ENCODE data around the gene HLA-DOA. TPM values are rescaled to one million over a fixed set of nuclear protein-coding genes. Genes with fewer than 3 reads are reported as not detected.

Gene HLA-DOA
- total and polyA plus RNA-seq, 10 of the 15 experiments (the other 5 are each of a cell fraction or from before 2014, with no cell fraction given) = 8.8 to 108 (median 58.3) TPM

DNA sequence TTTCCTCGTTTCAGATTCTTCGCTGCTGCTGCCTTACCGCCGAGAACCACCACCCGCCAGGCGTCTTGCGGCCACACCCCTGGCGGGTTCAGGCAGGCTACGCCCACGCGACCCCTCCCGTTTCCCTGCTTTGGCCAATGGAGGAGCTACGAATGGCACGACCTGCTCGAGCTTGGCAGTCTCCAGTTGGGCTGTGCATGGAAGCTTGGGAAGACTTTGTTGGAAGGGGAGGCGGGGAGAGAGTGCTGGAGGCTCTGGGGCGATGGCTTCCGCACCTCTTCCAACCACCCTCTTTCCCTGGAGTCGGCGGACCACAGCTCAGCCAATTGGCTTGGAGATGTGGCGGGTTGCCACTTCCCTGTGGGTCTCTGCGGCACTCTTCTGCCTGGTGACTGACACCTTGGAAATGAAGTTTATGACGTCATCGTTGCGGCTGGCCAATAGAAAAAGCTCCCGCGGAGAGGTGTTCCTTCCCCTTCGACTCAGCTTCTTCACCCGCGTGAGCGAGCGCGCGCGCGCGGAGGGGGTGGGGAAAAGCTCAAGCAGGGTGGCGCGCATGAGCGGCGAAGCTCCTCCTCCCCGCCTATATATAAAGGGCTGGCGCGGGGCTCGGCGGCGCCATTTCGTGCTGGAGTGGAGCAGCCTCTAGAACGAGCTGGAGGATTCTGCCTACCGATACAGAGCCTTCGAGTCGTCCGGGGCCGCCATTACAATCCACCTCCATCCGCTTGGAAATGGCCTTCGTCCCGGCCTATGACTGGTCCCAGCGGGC is 37.6 kb downstream of the HLA-DOA start (continued):
- TF ChIP-seq, protein P1, sequence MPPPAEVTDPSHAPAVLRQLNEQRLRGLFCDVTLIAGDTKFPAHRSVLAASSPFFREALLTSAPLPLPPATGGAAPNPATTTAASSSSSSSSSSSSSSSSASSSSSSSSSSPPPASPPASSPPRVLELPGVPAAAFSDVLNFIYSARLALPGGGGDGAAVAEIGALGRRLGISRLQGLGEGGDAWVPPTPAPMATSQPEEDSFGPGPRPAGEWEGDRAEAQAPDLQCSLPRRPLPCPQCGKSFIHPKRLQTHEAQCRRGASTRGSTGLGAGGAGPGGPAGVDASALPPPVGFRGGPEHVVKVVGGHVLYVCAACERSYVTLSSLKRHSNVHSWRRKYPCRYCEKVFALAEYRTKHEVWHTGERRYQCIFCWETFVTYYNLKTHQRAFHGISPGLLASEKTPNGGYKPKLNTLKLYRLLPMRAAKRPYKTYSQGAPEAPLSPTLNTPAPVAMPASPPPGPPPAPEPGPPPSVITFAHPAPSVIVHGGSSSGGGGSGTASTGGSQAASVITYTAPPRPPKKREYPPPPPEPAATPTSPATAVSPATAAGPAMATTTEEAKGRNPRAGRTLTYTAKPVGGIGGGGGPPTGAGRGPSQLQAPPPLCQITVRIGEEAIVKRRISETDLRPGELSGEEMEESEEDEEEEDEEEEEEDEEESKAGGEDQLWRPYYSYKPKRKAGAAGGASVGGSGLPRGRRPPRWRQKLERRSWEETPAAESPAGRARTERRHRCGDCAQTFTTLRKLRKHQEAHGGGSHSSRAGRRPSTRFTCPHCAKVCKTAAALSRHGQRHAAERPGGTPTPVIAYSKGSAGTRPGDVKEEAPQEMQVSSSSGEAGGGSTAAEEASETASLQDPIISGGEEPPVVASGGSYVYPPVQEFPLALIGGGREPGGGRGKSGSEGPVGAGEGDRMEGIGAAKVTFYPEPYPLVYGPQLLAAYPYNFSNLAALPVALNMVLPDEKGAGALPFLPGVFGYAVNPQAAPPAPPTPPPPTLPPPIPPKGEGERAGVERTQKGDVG (CRISPR knock-in tag; IDR thresholded peaks at IDR 0.05) = peak; percentile 93
- TF ChIP-seq ZNF384 (IDR thresholded peaks at IDR 0.05; ENCODE audit: borderline replicate concordance, low read depth, low read length) (no peak), BACH1 (IDR thresholded peaks at IDR 0.05; ENCODE audit: borderline replicate concordance) (peak; percentile 96), ATF7 (IDR thresholded peaks at IDR 0.05; ENCODE audit: low read depth) (peak; percentile 100), SMC3 (IDR thresholded peaks at IDR 0.05; ENCODE audit: borderline replicate concordance, low read length) (0 out of 2 replicates have a peak, but pooled peaks have one; percentile 22), ZBED1 (IDR thresholded peaks at IDR 0.05; ENCODE audit: borderline replicate concordance) (peak; percentile 98), SUZ12 (IDR thresholded peaks at IDR 0.05; ENCODE audit: unreplicated experiment) (no peak)
- TF ChIP-seq, protein P2, sequence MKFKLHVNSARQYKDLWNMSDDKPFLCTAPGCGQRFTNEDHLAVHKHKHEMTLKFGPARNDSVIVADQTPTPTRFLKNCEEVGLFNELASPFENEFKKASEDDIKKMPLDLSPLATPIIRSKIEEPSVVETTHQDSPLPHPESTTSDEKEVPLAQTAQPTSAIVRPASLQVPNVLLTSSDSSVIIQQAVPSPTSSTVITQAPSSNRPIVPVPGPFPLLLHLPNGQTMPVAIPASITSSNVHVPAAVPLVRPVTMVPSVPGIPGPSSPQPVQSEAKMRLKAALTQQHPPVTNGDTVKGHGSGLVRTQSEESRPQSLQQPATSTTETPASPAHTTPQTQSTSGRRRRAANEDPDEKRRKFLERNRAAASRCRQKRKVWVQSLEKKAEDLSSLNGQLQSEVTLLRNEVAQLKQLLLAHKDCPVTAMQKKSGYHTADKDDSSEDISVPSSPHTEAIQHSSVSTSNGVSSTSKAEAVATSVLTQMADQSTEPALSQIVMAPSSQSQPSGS (IDR thresholded peaks at IDR 0.05; ENCODE audit: low read length) = no peak
- TF ChIP-seq, protein P3, sequence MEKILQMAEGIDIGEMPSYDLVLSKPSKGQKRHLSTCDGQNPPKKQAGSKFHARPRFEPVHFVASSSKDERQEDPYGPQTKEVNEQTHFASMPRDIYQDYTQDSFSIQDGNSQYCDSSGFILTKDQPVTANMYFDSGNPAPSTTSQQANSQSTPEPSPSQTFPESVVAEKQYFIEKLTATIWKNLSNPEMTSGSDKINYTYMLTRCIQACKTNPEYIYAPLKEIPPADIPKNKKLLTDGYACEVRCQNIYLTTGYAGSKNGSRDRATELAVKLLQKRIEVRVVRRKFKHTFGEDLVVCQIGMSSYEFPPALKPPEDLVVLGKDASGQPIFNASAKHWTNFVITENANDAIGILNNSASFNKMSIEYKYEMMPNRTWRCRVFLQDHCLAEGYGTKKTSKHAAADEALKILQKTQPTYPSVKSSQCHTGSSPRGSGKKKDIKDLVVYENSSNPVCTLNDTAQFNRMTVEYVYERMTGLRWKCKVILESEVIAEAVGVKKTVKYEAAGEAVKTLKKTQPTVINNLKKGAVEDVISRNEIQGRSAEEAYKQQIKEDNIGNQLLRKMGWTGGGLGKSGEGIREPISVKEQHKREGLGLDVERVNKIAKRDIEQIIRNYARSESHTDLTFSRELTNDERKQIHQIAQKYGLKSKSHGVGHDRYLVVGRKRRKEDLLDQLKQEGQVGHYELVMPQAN (conservative IDR thresholded peaks at IDR 0.05) = no peak
- TF ChIP-seq, protein P4, sequence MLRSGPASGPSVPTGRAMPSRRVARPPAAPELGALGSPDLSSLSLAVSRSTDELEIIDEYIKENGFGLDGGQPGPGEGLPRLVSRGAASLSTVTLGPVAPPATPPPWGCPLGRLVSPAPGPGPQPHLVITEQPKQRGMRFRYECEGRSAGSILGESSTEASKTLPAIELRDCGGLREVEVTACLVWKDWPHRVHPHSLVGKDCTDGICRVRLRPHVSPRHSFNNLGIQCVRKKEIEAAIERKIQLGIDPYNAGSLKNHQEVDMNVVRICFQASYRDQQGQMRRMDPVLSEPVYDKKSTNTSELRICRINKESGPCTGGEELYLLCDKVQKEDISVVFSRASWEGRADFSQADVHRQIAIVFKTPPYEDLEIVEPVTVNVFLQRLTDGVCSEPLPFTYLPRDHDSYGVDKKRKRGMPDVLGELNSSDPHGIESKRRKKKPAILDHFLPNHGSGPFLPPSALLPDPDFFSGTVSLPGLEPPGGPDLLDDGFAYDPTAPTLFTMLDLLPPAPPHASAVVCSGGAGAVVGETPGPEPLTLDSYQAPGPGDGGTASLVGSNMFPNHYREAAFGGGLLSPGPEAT (IDR thresholded peaks at IDR 0.05; ENCODE audit: low read depth) = peak; percentile 75
